H1 (cell line): ENCODE measurements around the gene ASPDH. TPM values are rescaled to one million over a fixed set of nuclear protein-coding genes. Genes with fewer than 3 reads are reported as not detected.
A peak's percentile ranks its signal among the peaks of the same experiment; 100 is the strongest.

Experiments used
- CTCF ChIA-PET: fragments of 300-600 bp; sonication (Branson Sonifier 250); formaldehyde crosslinking; loops from one replicate; lab custom pipeline; 2021; ENCODE audit not compliant: partially characterized antibody; lab: Charles Lee
- POLR2A ChIA-PET: fragments of 300-600 bp; sonication (Branson Sonifier 250); formaldehyde crosslinking; loops from one replicate; lab custom pipeline; 2021; ENCODE audit warnings: inconsistent platforms; ENCODE audit not compliant: partially characterized antibody; lab: Charles Lee
- DNase-seq, 2 experiments: peaks; one replicate each; pipeline versions ENCODE4 v3.0.0 to v3.0.0-alpha.2; 2010 to 2022; ENCODE audit warnings: low spot score in 2 of 2, low read depth in 1 of 2, mixed read lengths in 1 of 2
- FAIRE-seq: peaks from 2 replicates; lab custom pipeline; 2011; peaks lifted over from hg19 to GRCh38; lab: Jason Lieb, UNC
- H2AFZ ChIP-seq: 2 replicates; pipeline ENCODE4 v1.8.1; 2012; ENCODE audit warnings: low read length, inconsistent platforms
- H2AK5ac ChIP-seq: 2 replicates; pipeline ENCODE4 v1.6.1; 2013; ENCODE audit warnings: low read depth, low read length
- H2BK120ac ChIP-seq: replicated peaks from 2 replicates; pipeline ENCODE3; 2013; ENCODE audit warnings: low read depth, low read length, inconsistent platforms
- H2BK12ac ChIP-seq: 2 replicates; pipeline ENCODE4 v1.6.1; 2013; ENCODE audit warnings: low read depth, low read length
- H2BK15ac ChIP-seq: 2 replicates; pipeline ENCODE4 v1.6.1; 2013; ENCODE audit warnings: low read length
- H2BK20ac ChIP-seq: 2 replicates; pipeline ENCODE4 v1.6.1; 2013; ENCODE audit warnings: low read length
- H2BK5ac ChIP-seq: 2 replicates; pipeline ENCODE4 v1.6.1; 2013; ENCODE audit warnings: low read depth, low read length
- H3K14ac ChIP-seq: 2 replicates; pipeline ENCODE4 v1.6.1; 2013; ENCODE audit warnings: inconsistent platforms; ENCODE audit not compliant: insufficient read length
- H3K18ac ChIP-seq: 2 replicates; pipeline ENCODE4 v1.6.1; 2013; ENCODE audit warnings: low read length; ENCODE audit errors: extremely low read depth
- H3K23ac ChIP-seq: 2 replicates; pipeline ENCODE4 v1.6.1; 2013; ENCODE audit warnings: inconsistent platforms; ENCODE audit not compliant: insufficient read length
- H3K23me2 ChIP-seq: 2 replicates; pipeline ENCODE4 v1.6.1; 2013; ENCODE audit warnings: low read depth, low read length
- H3K27ac ChIP-seq: 2 replicates; pipeline ENCODE4 v1.6.1; 2011; ENCODE audit warnings: low read depth, low read length, inconsistent platforms
- H3K27me3 ChIP-seq, 4 experiments: replicated peaks in 1 of 4; 1 replicate in 1 of 4; 2 replicates in 3 of 4; pipeline versions ENCODE4 v1.6.1 to v1.8.1; 2011 to 2013; ENCODE audit warnings: low read length in 3 of 4, mild to moderate bottlenecking in 3 of 4, inconsistent platforms in 2 of 4, mixed read lengths in 2 of 4, moderate library complexity in 1 of 4; ENCODE audit not compliant: control insufficient read depth in 3 of 4, insufficient read depth in 3 of 4; ENCODE audit errors: extremely low read depth in 1 of 4
- H3K36me3 ChIP-seq, 4 experiments: 2 replicates each; pipeline versions ENCODE4 v1.6.1 to v1.8.1; 2011 to 2013; ENCODE audit warnings: mild to moderate bottlenecking in 4 of 4, low read length in 3 of 4, moderate library complexity in 2 of 4, control low read depth in 1 of 4, inconsistent platforms in 1 of 4; ENCODE audit not compliant: insufficient read depth in 4 of 4, control insufficient read depth in 2 of 4
- H3K4ac ChIP-seq: replicated peaks from 2 replicates; pipeline ENCODE3; 2013; ENCODE audit warnings: low read length, low read depth, mixed read lengths, inconsistent platforms; ENCODE audit not compliant: insufficient read length
- H3K4me1 ChIP-seq, 4 experiments: replicated peaks in 1 of 4; 1 replicate in 1 of 4; 2 replicates in 3 of 4; pipeline versions ENCODE4 v1.6.1 to v1.8.1; 2011 to 2013; ENCODE audit warnings: low read length in 3 of 4, inconsistent platforms in 2 of 4, mixed read lengths in 1 of 4; ENCODE audit not compliant: insufficient read depth in 4 of 4, control insufficient read depth in 3 of 4
- H3K4me2 ChIP-seq, 2 experiments: 2 replicates each; pipeline versions ENCODE4 v1.6.1 to v1.8.1; 2011 to 2013; ENCODE audit warnings: low read depth in 2 of 2, low read length in 2 of 2, control low read depth in 1 of 2, inconsistent platforms in 1 of 2, mild to moderate bottlenecking in 1 of 2; ENCODE audit not compliant: insufficient read depth in 1 of 2
- H3K4me3 ChIP-seq, 4 experiments: fragments of 200-600, 300-600 bp in 1 of 4; sonication (generic), shearing (Covaris generic), sonication (Bioruptor Twin) in 1 of 4; 2 replicates each; pipeline versions ENCODE4 v1.5.1 to v1.8.1; 2011 to 2016; ENCODE audit warnings: low read length in 4 of 4, low read depth in 3 of 4, control low read depth in 2 of 4, inconsistent platforms in 2 of 4, mild to moderate bottlenecking in 2 of 4, mixed read lengths in 1 of 4, moderate library complexity in 1 of 4; ENCODE audit not compliant: insufficient read depth in 2 of 4; ENCODE audit errors: extremely low read depth in 1 of 4
- H3K56ac ChIP-seq: replicated peaks from 2 replicates; pipeline ENCODE3; 2013; ENCODE audit warnings: low read depth, mild to moderate bottlenecking, mixed read lengths, low read length, inconsistent platforms; ENCODE audit not compliant: insufficient read length
- H3K79me1 ChIP-seq: 2 replicates; pipeline ENCODE4 v1.6.1; 2013; ENCODE audit warnings: low read depth, low read length, control low read depth
- H3K79me2 ChIP-seq, 2 experiments: 2 replicates each; pipeline versions ENCODE4 v1.6.1 to v1.8.1; 2012 to 2013; ENCODE audit warnings: low read length in 2 of 2, mild to moderate bottlenecking in 2 of 2, inconsistent platforms in 1 of 2; ENCODE audit not compliant: insufficient read depth in 2 of 2, control insufficient read depth in 1 of 2
- H3K9ac ChIP-seq, 4 experiments: replicated peaks in 1 of 4; 1 replicate in 1 of 4; 2 replicates in 3 of 4; pipeline versions ENCODE4 v1.6.1 to v1.8.1; 2011 to 2013; ENCODE audit warnings: low read depth in 3 of 4, low read length in 3 of 4, control low read depth in 2 of 4, mild to moderate bottlenecking in 2 of 4, moderate library complexity in 2 of 4, inconsistent platforms in 1 of 4; ENCODE audit errors: extremely low read depth in 1 of 4
- H3K9me3 ChIP-seq, 2 experiments: 2 replicates each; pipeline versions ENCODE4 v1.6.1 to v1.8.1; 2012 to 2013; ENCODE audit warnings: mild to moderate bottlenecking in 2 of 2, moderate library complexity in 2 of 2, control low read depth in 1 of 2, inconsistent platforms in 1 of 2, low read depth in 1 of 2, low read length in 1 of 2, mixed read lengths in 1 of 2; ENCODE audit not compliant: insufficient read depth in 2 of 2
- H4K20me1 ChIP-seq, 2 experiments: replicated peaks in 1 of 2; 2 replicates each; pipeline versions ENCODE3 to v1.8.1; 2011 to 2013; ENCODE audit warnings: inconsistent platforms in 2 of 2, low read length in 2 of 2, mild to moderate bottlenecking in 1 of 2; ENCODE audit not compliant: insufficient read depth in 2 of 2, control insufficient read depth in 1 of 2
- H4K5ac ChIP-seq: 2 replicates; pipeline ENCODE4 v1.6.1; 2013; ENCODE audit warnings: low read length, low read depth, mixed read lengths, inconsistent platforms; ENCODE audit not compliant: insufficient read length
- H4K8ac ChIP-seq: 2 replicates; pipeline ENCODE4 v1.8.0; 2013; ENCODE audit warnings: mild to moderate bottlenecking, moderate library complexity, low read length, inconsistent platforms; ENCODE audit not compliant: insufficient read depth; ENCODE audit errors: extremely low read depth
- H4K91ac ChIP-seq: replicated peaks from 2 replicates; pipeline ENCODE3; 2013; ENCODE audit warnings: low read length, mixed read lengths, inconsistent platforms; ENCODE audit not compliant: insufficient read length
- GABPA ChIP-seq: IDR thresholded peaks from 2 replicates; pipeline ENCODE4 v1.6.1; 2011; ENCODE audit warnings: mild to moderate bottlenecking, low read length, moderate library complexity, borderline replicate concordance; ENCODE audit not compliant: insufficient read depth
- NRF1 ChIP-seq: IDR thresholded peaks from 2 replicates; pipeline ENCODE4 v1.6.1; 2011; ENCODE audit warnings: mild to moderate bottlenecking, low read depth, low read length, improper control_type of control experiment
- POU5F1 ChIP-seq: IDR thresholded peaks from 2 replicates; pipeline ENCODE4 v1.6.1; 2011; ENCODE audit warnings: low read depth, mild to moderate bottlenecking, low read length, moderate library complexity
- SP4 ChIP-seq: IDR thresholded peaks from 2 replicates; pipeline ENCODE4 v1.6.1; 2012; ENCODE audit warnings: low read length, inconsistent platforms
- ZNF274 ChIP-seq: IDR thresholded peaks from 2 replicates; pipeline ENCODE4 v1.7.0; 2012; ENCODE audit warnings: low read length, borderline replicate concordance; ENCODE audit errors: extremely low read depth
- WGBS, 2 experiments: shearing (Covaris generic) in 1 of 2; methylation state at CpG; one replicate each; pipeline versions ENCODE4 v1.1.6 to v1.1.7; 2013 to 2015; ENCODE audit warnings: low lambda C conversion rate in 2 of 2, mixed read lengths in 2 of 2, inconsistent platforms in 1 of 2, low coverage in 1 of 2, missing lambda C conversion rate in 1 of 2; ENCODE audit not compliant: insufficient replicate concordance in 2 of 2, insufficient coverage in 1 of 2, insufficient read length in 1 of 2; ENCODE audit errors: extremely low coverage in 1 of 2, missing lambda C conversion rate in 1 of 2; 5-methylcytosine and 5-hydroxymethylcytosine counted together
- polyA plus RNA-seq, 7 experiments: library from polyadenylated mRNA; depleted of rRNA in 3 of 7; stranded (reverse) in 5 of 7; unstranded in 2 of 7; fragments of >200 nt in 5 of 7; fragments of 200-250 nt in 2 of 7; gene quantifications; 1 replicate in 5 of 7; 2 replicates in 1 of 7; 4 replicates in 1 of 7; pipeline versions ENCODE4 v1.2.1 to v1.2.3, GENCODE V29; 2011 to 2013; ENCODE audit warnings: missing spikeins in 2 of 7, mixed read lengths in 2 of 7
- total RNA-seq: library from RNA; stranded (reverse); fragmentation: NEBNext Ultra II Directional; extraction: Animal tissue kit (Norgen Biotek cat#: 25700); gene quantifications from 2 replicates; pipeline ENCODE4 v1.2.1, GENCODE V29; 2021
- TF ChIP-seq, protein P1 (sequence below): IDR thresholded peaks from 2 replicates; pipeline ENCODE4 v1.6.1; 2012; ENCODE audit warnings: low read length, inconsistent platforms
- TF ChIP-seq, protein P2 (sequence below): IDR thresholded peaks from 2 replicates; pipeline ENCODE4 v1.6.1; 2012; ENCODE audit warnings: inconsistent platforms
- TF ChIP-seq, protein P3 (sequence below): IDR thresholded peaks from 2 replicates; pipeline ENCODE4 v1.6.1; 2012; ENCODE audit warnings: inconsistent platforms

ASPDH gene
- total and polyA plus RNA-seq, 2 of the 8 experiments (the other 6 are each of a cell fraction or from before 2014, with no cell fraction given) = not detected

DNA sequence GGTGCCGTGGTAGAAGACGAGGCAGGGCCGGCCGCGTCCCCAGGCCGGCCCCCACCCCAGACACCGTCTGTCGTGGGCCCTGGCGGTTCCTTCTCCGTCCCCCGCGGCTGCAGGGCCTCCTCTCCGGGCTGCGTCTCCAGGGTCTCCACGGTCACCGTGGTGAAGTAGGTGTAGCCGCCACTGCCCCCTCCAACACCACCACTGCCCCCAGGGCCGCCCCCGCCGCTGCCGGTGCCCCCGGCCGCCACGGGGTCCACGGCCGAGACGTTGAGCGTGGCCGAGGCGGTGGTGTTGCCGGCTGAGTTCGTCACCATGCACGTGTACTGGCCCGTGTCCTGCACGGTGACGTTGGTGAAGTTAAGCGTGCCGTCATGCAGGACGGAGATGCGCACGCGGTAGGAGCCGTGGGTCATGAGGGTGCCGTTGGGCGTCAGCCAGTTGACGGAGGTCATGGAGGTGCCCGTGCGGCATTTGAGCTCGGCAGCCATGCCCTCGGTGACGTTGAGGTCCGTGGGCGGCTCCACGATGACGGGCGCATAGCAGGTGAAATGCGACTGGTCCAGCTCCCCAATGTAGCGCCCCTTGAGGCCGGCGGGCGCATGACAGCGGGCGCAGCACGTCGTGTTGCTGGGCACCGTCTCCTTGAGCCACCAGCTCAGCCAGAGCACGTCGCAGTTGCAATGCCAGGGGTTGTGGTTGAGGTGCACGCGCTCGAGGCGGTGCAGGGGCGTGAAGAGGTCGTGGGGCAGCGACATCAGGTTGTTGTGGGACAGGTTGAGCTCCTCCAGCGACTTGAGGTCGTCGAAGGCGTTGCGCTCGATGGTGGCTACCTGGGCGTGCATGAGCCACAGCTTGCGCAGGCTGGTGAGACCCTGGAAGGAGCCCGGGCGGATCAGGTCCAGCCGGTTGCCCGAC, 4.6 kb upstream of the ASPDH start:
- no peak overlapping the region for H3K56ac ChIP-seq
- H2BK5ac ChIP-seq = no peak overlapping the region
- no peak overlapping the region for H3K4me2 ChIP-seq
- H3K79me2 ChIP-seq = no peaks in the 10 kb centered on the region
- peaks cover 0 to 3% (median under 1%) of the 10 kb centered on the region in 4 experiments; a peak in 2 of 7 replicates for H3K4me1 ChIP-seq
- no peaks in the 10 kb centered on the region; a peak in 1 of 4 replicates for H3K9me3 ChIP-seq
- no peak overlapping the region for H2BK20ac ChIP-seq
- peaks cover 0 to 9% of the 10 kb centered on the region in 2 experiments for H4K20me1 ChIP-seq
- H3K23me2 ChIP-seq = no peaks in the 10 kb centered on the region
- no peak overlapping the region for H2AFZ ChIP-seq
- H3K23ac ChIP-seq = no peak overlapping the region
- no peak for FAIRE-seq
- ChIA-PET POLR2A (interaction anchor here (1.5 kb wide), 1 partner anchor 33 kb away, joined by 3 read pairs; no protein-coding TSS in a partner anchor), CTCF (interaction anchor here (0.6 to 19.3 kb wide), 28 partner anchors 9 to 261 kb away, joined by 3 to 206 read pairs (median 4); partner anchors contain the start of gene SPIB)
- H4K91ac ChIP-seq = no peak overlapping the region
- DNase-seq = peak in 1 of 2 experiments; percentile 89
- no peak overlapping the region for H4K5ac ChIP-seq
- H2BK12ac ChIP-seq = peak overlapping the region; percentile 68; the same call in 1 of the 2 replicates
- H3K4me3 ChIP-seq = no peak overlapping the region
- H2BK15ac ChIP-seq = peak overlapping the region; percentile 76; the same call in 1 of the 2 replicates
- WGBS, 2 experiments = 89% methylated on average over 60 of the region's 87 CpGs; no CpG with 5 or more reads in 1 of the 2 experiments
- H3K79me1 ChIP-seq = no peaks in the 10 kb centered on the region
- H3K27me3 ChIP-seq = peaks cover 0 to 10% (median 3%) of the 10 kb centered on the region in 4 experiments; a peak in 5 of 7 replicates
- peak overlapping the region; percentile 79; the same call in 1 of the 2 replicates for H4K8ac ChIP-seq
- H3K9ac ChIP-seq = no peak overlapping the region
- peak overlapping the region; percentile 53; the same call in 1 of the 2 replicates for H2AK5ac ChIP-seq
- no peak overlapping the region for H3K18ac ChIP-seq
- no peak overlapping the region for H3K4ac ChIP-seq
- no peak overlapping the region for H3K27ac ChIP-seq
- H3K14ac ChIP-seq = no peak overlapping the region
- no peak overlapping the region for H2BK120ac ChIP-seq
- H3K36me3 ChIP-seq = peaks cover 0 to 19% (median 0%) of the 10 kb centered on the region in 4 experiments; a peak in 2 of 8 replicates
- TF ChIP-seq, protein P1, sequence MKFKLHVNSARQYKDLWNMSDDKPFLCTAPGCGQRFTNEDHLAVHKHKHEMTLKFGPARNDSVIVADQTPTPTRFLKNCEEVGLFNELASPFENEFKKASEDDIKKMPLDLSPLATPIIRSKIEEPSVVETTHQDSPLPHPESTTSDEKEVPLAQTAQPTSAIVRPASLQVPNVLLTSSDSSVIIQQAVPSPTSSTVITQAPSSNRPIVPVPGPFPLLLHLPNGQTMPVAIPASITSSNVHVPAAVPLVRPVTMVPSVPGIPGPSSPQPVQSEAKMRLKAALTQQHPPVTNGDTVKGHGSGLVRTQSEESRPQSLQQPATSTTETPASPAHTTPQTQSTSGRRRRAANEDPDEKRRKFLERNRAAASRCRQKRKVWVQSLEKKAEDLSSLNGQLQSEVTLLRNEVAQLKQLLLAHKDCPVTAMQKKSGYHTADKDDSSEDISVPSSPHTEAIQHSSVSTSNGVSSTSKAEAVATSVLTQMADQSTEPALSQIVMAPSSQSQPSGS = no peak
- TF ChIP-seq, protein P2, sequence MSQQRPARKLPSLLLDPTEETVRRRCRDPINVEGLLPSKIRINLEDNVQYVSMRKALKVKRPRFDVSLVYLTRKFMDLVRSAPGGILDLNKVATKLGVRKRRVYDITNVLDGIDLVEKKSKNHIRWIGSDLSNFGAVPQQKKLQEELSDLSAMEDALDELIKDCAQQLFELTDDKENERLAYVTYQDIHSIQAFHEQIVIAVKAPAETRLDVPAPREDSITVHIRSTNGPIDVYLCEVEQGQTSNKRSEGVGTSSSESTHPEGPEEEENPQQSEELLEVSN = no peak
- TF ChIP-seq SP4 (no peak), ZNF274 (no peak), NRF1 (no peak), GABPA (no peak), POU5F1 (no peak)
- TF ChIP-seq, protein P3, sequence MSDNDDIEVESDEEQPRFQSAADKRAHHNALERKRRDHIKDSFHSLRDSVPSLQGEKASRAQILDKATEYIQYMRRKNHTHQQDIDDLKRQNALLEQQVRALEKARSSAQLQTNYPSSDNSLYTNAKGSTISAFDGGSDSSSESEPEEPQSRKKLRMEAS = peak; percentile 35
